CD14-positive monocyte (primary cell): ENCODE results near the gene CISD2. TPM values are rescaled to one million over a fixed set of nuclear protein-coding genes. Genes with fewer than 3 reads are reported as not detected.
"Not testable (repeated sequence)": the region's sequence is repeated elsewhere in the genome, so short reads cannot be mapped to it uniquely, and the experiment has no call there.

Source experiments
- DNase-seq, 3 donors: peaks; one replicate each; pipeline ENCODE4 v3.0.0-alpha.2; 2011 to 2022
- H2AFZ ChIP-seq: 2 replicates; pipeline ENCODE4 v1.6.0; 2012; ENCODE audit warnings: mild to moderate bottlenecking, low read depth, low read length, inconsistent platforms; ENCODE audit not compliant: insufficient read depth, poor library complexity, severe bottlenecking
- H3K27ac ChIP-seq, 2 donors: 1 replicate in 1 of 2; 2 replicates in 1 of 2; pipeline ENCODE4 v1.5.1; 2012 to 2013; ENCODE audit warnings: low read length in 2 of 2, control low read depth in 1 of 2, inconsistent platforms in 1 of 2, low read depth in 1 of 2, mild to moderate bottlenecking in 1 of 2
- H3K27me3 ChIP-seq, 2 donors: one replicate each; pipeline versions ENCODE4 v1.6.0 to v1.6.1; 2011 to 2013; ENCODE audit warnings: low read length in 2 of 2; ENCODE audit not compliant: control insufficient read depth in 2 of 2, insufficient read depth in 2 of 2
- H3K36me3 ChIP-seq, 2 donors: replicated peaks in 1 of 2; 1 replicate in 1 of 2; 2 replicates in 1 of 2; pipeline versions ENCODE4 v1.5.1 to v1.6.1; 2012 to 2013; ENCODE audit warnings: low read length in 2 of 2, control low read depth in 1 of 2, inconsistent platforms in 1 of 2, mild to moderate bottlenecking in 1 of 2; ENCODE audit not compliant: insufficient read depth in 2 of 2, control insufficient read depth in 1 of 2
- H3K4me1 ChIP-seq, 2 donors: 1 replicate in 1 of 2; 2 replicates in 1 of 2; pipeline versions ENCODE4 v1.5.1 to v1.6.1; 2012 to 2013; ENCODE audit warnings: low read length in 2 of 2, control low read depth in 1 of 2, inconsistent platforms in 1 of 2, mild to moderate bottlenecking in 1 of 2, moderate library complexity in 1 of 2; ENCODE audit not compliant: insufficient read depth in 2 of 2, control insufficient read depth in 1 of 2
- H3K4me2 ChIP-seq: replicated peaks from 2 replicates; pipeline ENCODE3; 2012; ENCODE audit warnings: low read length, moderate library complexity, mild to moderate bottlenecking; ENCODE audit not compliant: poor library complexity, severe bottlenecking; ENCODE audit errors: extremely low read depth
- H3K4me3 ChIP-seq, 3 experiments: fragments of 200-600 bp in 1 of 3; sonication (generic) in 1 of 3; replicated peaks in 1 of 3; 1 replicate in 2 of 3; 2 replicates in 1 of 3; pipeline ENCODE4 v1.5.1; 2011 to 2013; ENCODE audit warnings: low read length in 3 of 3, mild to moderate bottlenecking in 3 of 3, control low read depth in 2 of 3, low read depth in 2 of 3, inconsistent platforms in 1 of 3, moderate library complexity in 1 of 3
- H3K79me2 ChIP-seq: 2 replicates; pipeline ENCODE4 v1.6.0; 2012; ENCODE audit warnings: mild to moderate bottlenecking, control low read depth, inconsistent platforms, low read length, moderate library complexity; ENCODE audit not compliant: insufficient read depth
- H3K9ac ChIP-seq: 2 replicates; pipeline ENCODE4 v1.6.0; 2017; ENCODE audit warnings: low read length, mild to moderate bottlenecking; ENCODE audit not compliant: insufficient read depth, poor library complexity, severe bottlenecking
- H3K9me3 ChIP-seq, 2 donors: replicated peaks in 1 of 2; 1 replicate in 1 of 2; 2 replicates in 1 of 2; pipeline versions ENCODE4 v1.5.1 to v1.6.1; 2012 to 2013; ENCODE audit warnings: low read length in 2 of 2, control low read depth in 1 of 2; ENCODE audit not compliant: control insufficient read depth in 1 of 2, insufficient read depth in 1 of 2
- H4K20me1 ChIP-seq: 2 replicates; pipeline ENCODE4 v1.6.0; 2012; ENCODE audit warnings: mild to moderate bottlenecking, low read length, control low read depth, moderate library complexity; ENCODE audit not compliant: insufficient read depth
- H3K27ac Mint-ChIP-seq, 7 donors: one replicate each; pipeline ENCODE4 v1.8.0; 2020; ENCODE audit warnings: mild to moderate bottlenecking in 7 of 7, mixed read lengths in 7 of 7, moderate library complexity in 6 of 7, inconsistent platforms in 2 of 7
- H3K27me3 Mint-ChIP-seq, 3 donors: one replicate each; pipeline ENCODE4 v1.8.0; 2021 to 2022; ENCODE audit warnings: low read depth in 3 of 3, mild to moderate bottlenecking in 3 of 3, mixed read lengths in 3 of 3, moderate library complexity in 3 of 3, inconsistent platforms in 1 of 3
- H3K36me3 Mint-ChIP-seq, 2 donors: one replicate each; pipeline ENCODE4 v1.8.0; 2020; ENCODE audit warnings: mixed read lengths in 2 of 2, inconsistent platforms in 1 of 2, mild to moderate bottlenecking in 1 of 2
- H3K4me1 Mint-ChIP-seq: one replicate; pipeline ENCODE4 v1.8.0; 2020; ENCODE audit warnings: mild to moderate bottlenecking, mixed read lengths
- H3K4me3 Mint-ChIP-seq, 2 donors: one replicate each; pipeline ENCODE4 v1.8.0; 2020; ENCODE audit warnings: mild to moderate bottlenecking in 2 of 2, mixed read lengths in 2 of 2, moderate library complexity in 1 of 2
- H3K9me3 Mint-ChIP-seq, 7 donors: one replicate each; pipeline ENCODE4 v1.8.0; 2020 to 2022; ENCODE audit warnings: mixed read lengths in 7 of 7, mild to moderate bottlenecking in 6 of 7, moderate library complexity in 6 of 7, inconsistent platforms in 2 of 7
- WGBS: methylation state at CpG from one replicate; pipeline ENCODE4 v1.1.5; 2013; ENCODE audit warnings: missing lambda C conversion rate; ENCODE audit not compliant: insufficient coverage; 5-methylcytosine and 5-hydroxymethylcytosine counted together
- intact Hi-C, 2 donors: fragments of 100-400 bp; cut with micrococcal nuclease; formaldehyde crosslinking; loops; one replicate each; pipeline versions ENCODE4 v1.15.0 to v1.15.1; 2023
- polyA plus RNA-seq, 3 donors: library from polyadenylated mRNA; depleted of rRNA in 1 of 3; unstranded in 2 of 3; stranded (reverse) in 1 of 3; fragments of 300-500 nt in 2 of 3; fragments of >200 nt in 1 of 3; fragmentation: Illumina TruSeq in 2 of 3; gene quantifications; 1 replicate in 2 of 3; 2 replicates in 1 of 3; pipeline ENCODE4 v1.2.3, GENCODE V29; 2012 to 2021
- TF ChIP-seq, protein P1 (sequence below): fragments of 200-600 bp; IDR thresholded peaks from one replicate; pipeline ENCODE4 v1.8.0; 2022; ENCODE audit warnings: antibody characterized with exemption, mild to moderate bottlenecking

The CISD2 gene
- polyA plus RNA-seq, 3 donors = 4.5 to 30.2 (median 29.1) TPM

DNA sequence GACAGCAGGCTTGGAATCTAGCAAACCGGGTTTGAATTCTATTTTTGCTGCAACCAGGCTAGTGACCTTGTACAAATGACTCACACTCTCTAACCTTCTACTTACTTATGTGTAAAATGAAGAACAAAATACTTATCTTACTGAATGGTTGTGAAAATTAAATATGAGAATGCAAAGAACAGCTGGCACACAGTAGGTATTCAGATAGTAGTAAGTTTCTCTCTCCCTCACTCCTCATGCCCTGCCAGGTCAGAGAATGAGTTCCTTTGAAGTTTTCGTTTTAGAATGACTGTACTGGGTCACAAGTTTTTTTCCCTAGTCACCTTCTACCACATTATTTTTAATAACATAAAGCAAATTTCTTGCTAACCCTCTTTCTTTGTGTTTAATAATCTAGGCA lies 33.0 kb downstream of the CISD2 start:
- Mint-ChIP-seq H3K36me3 (peaks cover 0 to 2% of the 10 kb centered on the region in 2 donors), H3K4me3 (no peak overlapping the region), H3K27me3 (no peaks in the 10 kb centered on the region), H3K4me1 (no peaks in the 10 kb centered on the region), H3K27ac (no peak overlapping the region), H3K9me3 (peaks cover 0 to 3% (median 0%) of the 10 kb centered on the region in 7 donors)
- WGBS = no CpG with 5 or more reads among the region's 2 CpGs
- H3K9ac ChIP-seq = no peak overlapping the region
- H3K4me3 ChIP-seq = no peak overlapping the region
- H3K36me3 ChIP-seq = no peaks in the 10 kb centered on the region
- H3K9me3 ChIP-seq = no peaks in the 10 kb centered on the region
- H3K27ac ChIP-seq = no peak overlapping the region
- H3K4me2 ChIP-seq = no peak overlapping the region
- H3K79me2 ChIP-seq = no peaks in the 10 kb centered on the region
- H4K20me1 ChIP-seq = no peaks in the 10 kb centered on the region
- no peak overlapping the region for H2AFZ ChIP-seq
- TF ChIP-seq, protein P1, sequence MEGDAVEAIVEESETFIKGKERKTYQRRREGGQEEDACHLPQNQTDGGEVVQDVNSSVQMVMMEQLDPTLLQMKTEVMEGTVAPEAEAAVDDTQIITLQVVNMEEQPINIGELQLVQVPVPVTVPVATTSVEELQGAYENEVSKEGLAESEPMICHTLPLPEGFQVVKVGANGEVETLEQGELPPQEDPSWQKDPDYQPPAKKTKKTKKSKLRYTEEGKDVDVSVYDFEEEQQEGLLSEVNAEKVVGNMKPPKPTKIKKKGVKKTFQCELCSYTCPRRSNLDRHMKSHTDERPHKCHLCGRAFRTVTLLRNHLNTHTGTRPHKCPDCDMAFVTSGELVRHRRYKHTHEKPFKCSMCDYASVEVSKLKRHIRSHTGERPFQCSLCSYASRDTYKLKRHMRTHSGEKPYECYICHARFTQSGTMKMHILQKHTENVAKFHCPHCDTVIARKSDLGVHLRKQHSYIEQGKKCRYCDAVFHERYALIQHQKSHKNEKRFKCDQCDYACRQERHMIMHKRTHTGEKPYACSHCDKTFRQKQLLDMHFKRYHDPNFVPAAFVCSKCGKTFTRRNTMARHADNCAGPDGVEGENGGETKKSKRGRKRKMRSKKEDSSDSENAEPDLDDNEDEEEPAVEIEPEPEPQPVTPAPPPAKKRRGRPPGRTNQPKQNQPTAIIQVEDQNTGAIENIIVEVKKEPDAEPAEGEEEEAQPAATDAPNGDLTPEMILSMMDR = no peak
- intact Hi-C loops = no loop called here
- DNase-seq = no peak
- H3K27me3 ChIP-seq = no peaks in the 10 kb centered on the region
- no peaks in the 10 kb centered on the region for H3K4me1 ChIP-seq

DNA sequence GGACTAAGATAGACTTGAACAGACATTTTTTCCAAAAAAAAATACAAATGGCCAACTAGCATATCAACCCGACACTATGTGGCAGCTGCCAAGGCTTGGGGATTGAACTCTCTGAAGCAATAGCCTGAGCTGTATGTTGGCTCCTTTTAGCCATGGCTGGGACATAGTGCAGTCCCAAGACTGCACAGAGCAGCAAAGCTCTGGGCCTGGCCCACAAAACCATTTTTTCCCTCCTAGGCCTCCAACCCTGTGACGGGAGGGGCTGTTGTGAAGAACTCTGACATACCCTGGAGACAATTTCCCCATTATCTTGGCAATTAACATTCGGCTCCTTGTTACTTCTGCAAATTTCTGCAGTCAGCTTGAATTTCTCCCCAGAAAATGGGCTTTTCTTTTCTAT lies 50.1 kb downstream of the CISD2 start:
- no peaks in the 10 kb centered on the region for H3K4me1 ChIP-seq
- no peak overlapping the region for H2AFZ ChIP-seq
- no peak overlapping the region for H3K9ac ChIP-seq
- H3K9me3 ChIP-seq = peaks cover 0 to 3% of the 10 kb centered on the region in 2 donors
- H4K20me1 ChIP-seq = no peaks in the 10 kb centered on the region
- H3K79me2 ChIP-seq = no peaks in the 10 kb centered on the region
- no peaks in the 10 kb centered on the region for H3K36me3 ChIP-seq
- Mint-ChIP-seq H3K9me3 (peaks cover 21 to 45% (median 25%) of the 10 kb centered on the region in 7 donors), H3K4me3 (no peak overlapping the region), H3K27me3 (peaks cover 0 to 2% (median 0%) of the 10 kb centered on the region in 3 donors), H3K27ac (no peak overlapping the region), H3K4me1 (no peaks in the 10 kb centered on the region), H3K36me3 (no peaks in the 10 kb centered on the region)
- H3K4me3 ChIP-seq = no peak overlapping the region
- no peaks in the 10 kb centered on the region for H3K27me3 ChIP-seq
- no peak overlapping the region for H3K27ac ChIP-seq
- intact Hi-C loops = no loop called here
- 94% methylated on average over 2 of the region's 3 CpGs for WGBS
- no peak for DNase-seq
- H3K4me2 ChIP-seq = no peak overlapping the region
- TF ChIP-seq, protein P1 = no peak

DNA sequence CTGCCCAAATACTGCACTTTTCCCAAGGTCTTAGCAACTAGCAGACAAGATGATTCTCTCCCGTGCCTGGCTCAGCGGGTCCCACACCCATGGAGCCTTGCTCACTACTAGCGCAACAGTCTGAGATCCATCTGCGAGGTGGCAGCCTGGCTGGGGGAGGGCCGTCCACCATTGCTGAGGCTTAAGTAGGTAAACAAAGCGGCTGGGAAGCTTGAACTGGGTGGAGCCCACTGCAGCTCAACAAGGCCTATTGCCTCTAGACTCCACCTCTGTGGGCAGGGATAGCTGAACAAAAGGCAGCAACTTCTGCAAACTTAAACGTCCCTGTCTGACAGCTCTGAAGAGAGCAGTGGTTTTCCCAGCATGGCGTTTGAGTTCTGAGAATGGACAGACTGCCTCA lies 50.9 kb downstream of the CISD2 start:
- H3K4me3 ChIP-seq, H3K36me3 Mint-ChIP-seq, H3K36me3 ChIP-seq, H4K20me1 ChIP-seq, H3K9me3 ChIP-seq, H3K27me3 ChIP-seq, H3K4me1 ChIP-seq, H2AFZ ChIP-seq, H3K9ac ChIP-seq, H3K4me1 Mint-ChIP-seq, H3K27ac ChIP-seq, H3K4me3 Mint-ChIP-seq, intact Hi-C loops, H3K27me3 Mint-ChIP-seq, DNase-seq, H3K79me2 ChIP-seq, H3K4me2 ChIP-seq: not testable (repeated sequence)
- peak overlapping the region in 1 of 7 donors; percentile 56 for H3K27ac Mint-ChIP-seq
- WGBS = over 99% methylated on average over 7 of the region's 8 CpGs
- H3K9me3 Mint-ChIP-seq = peaks cover 17 to 45% (median 25%) of the 10 kb centered on the region in 7 donors
